Left forelimb (tissue), 1 donor: ENCODE measurements around the gene SLC22A15.
"Not testable (repeated sequence)": the region's sequence is repeated elsewhere in the genome, so short reads cannot be mapped to it uniquely, and the experiment has no call there.

ENCODE experiments used
- DNase-seq: peaks from one replicate; pipeline ENCODE4 v3.0.0-alpha.2; 2018; ENCODE audit warnings: low spot score

The SLC22A15 gene

GRCh38 chr1:115976062-115976920 lies at the start of gene SLC22A15:
SLC22A15 (plus strand) TSS chr1:115976513; CDS start chr1:115976628, 115 bp downstream.
- DNase-seq = peak; percentile 69

- no peak for DNase-seq
These were observed 48.3 kb upstream of the SLC22A15 start for GRCh38 chr1:115927971-115928370.

DNA sequence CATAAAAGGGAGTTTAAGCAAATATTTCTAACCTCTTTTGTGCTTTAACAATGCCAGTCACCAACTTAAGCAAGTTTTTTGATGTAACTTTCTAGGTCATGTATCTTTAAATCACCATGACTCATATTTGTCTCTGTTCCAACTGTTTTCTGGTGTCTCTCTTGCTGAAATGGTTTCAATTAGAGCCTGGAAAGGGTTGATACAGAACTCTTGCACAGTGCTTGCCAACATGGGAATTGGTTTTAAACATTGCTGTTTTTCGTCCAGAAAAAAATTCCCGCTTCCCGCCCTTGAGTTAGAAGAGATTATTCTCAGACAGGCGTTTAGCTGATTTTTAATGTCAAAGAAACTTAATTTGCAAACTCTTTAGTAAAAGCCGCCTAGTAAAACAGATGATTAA lies 46.4 kb upstream of the SLC22A15 start:
- no peak for DNase-seq

DNA sequence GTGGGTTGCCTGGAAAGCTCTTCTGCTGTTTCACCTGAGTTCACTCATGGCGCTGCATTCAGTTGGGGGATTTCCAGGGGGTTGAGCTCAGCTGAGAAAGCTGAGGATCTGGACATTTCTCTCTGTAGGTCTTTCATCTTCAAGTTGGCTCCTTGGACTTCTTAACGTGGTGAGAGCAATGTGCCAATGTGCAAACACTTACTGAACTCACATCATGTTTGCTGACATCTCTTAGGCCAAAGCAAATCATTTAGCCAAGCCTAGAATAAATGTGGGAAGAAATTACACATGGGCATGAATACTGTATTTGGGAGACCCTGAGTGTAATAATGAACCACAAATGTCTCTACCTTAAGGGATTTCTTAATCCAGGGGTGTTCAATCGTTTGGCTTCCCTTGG lies 42.7 kb upstream of the SLC22A15 start:
- DNase-seq = no peak

GRCh38 chr1:115939455-115939854 lies 36.9 kb upstream of the SLC22A15 start:
- DNase-seq = no peak

- no peak for DNase-seq
These were observed 30.2 kb upstream of the SLC22A15 start for GRCh38 chr1:115946116-115946515.

DNA sequence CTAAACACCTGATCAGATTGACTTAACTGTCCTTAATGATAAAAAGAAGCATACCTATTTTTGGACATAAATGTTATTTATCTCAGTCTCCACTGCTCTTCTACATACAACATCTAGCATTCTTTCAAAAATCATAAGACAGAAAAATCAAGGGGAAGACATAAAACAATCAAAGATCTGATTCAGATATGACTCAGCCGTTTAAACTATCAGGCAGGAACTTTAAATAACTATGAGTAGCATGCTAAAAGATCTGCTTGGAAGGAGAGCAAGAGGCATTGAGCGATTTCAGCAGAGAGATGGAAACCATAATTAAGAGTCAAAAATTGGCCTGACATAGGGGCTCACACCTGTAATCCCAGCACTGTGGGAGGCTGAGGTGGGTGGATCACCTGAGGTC lies 27.2 kb upstream of the SLC22A15 start:
- no peak for DNase-seq

GRCh38 chr1:115951560-115951959 lies 24.8 kb upstream of the SLC22A15 start:
- DNase-seq = no peak

DNA sequence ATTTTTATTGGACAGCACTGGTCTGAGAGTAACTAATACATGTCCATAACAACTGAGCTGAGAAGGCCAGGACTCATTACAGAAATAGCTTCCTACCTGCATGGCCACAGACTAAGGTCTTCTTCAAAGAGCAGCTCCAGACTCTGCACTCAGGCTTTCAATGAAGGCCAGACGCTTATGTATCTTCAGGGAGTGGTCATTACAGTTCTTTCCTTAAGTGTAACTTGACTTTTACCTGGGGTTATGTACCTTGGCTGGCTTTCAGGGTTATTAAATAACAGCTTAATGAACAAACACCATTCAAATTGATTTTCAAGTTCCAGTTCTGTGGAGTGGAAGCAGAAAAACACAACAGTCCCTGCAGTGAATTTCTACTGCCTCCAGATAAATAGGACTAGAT lies 23.8 kb upstream of the SLC22A15 start:
- DNase-seq = no peak

- DNase-seq = no peak
These were observed 23.1 kb upstream of the SLC22A15 start for GRCh38 chr1:115953180-115953579.

DNA sequence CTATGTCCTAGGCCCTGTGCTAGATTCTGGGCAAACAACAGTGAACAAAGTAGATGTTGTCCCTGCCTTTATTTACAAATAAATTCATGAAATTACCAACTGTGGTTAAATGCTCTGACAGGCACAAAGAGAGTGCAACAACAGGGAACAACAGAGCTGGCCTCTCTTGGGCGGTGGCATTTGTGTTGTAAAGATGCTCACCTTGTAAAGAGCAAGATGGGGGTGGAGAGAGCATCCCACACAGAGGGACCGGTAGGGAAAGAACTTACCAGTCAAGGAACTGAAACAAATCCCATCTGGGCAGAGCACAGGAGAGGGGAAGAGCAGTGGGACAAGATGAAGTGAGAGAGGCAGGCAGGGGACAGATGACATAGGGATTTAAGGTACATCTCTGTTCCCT lies 21.6 kb upstream of the SLC22A15 start:
- no peak for DNase-seq

- no peak for DNase-seq
These were observed 21.1 kb upstream of the SLC22A15 start for GRCh38 chr1:115955228-115955627.

GRCh38 chr1:115958866-115959265 lies 17.4 kb upstream of the SLC22A15 start:
- no peak for DNase-seq

DNA sequence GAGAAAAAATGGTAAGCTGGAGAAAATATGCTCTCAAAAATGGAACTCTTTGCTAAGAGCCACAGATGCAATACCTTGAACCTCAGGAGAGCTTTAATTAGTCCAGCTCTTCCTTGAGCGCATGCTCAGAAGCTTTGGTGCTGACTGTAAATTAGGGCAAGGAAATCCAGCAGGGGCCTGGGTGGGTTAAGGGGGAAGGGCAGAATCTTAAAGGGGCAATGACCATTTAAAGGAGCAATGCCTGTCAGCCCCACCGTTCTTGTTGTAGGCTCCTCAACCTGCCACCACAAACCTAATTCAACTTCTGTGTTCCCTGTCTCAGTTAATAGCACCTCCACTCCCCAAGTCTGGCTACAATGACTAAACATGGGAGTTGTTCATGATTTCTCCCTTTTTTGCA lies 6.8 kb upstream of the SLC22A15 start:
- no peak for DNase-seq

GRCh38 chr1:115971778-115972177 lies 4.5 kb upstream of the SLC22A15 start:
- not testable (repeated sequence) for DNase-seq

- DNase-seq = no peak
These were observed 3.2 kb upstream of the SLC22A15 start for GRCh38 chr1:115973154-115973553.

DNA sequence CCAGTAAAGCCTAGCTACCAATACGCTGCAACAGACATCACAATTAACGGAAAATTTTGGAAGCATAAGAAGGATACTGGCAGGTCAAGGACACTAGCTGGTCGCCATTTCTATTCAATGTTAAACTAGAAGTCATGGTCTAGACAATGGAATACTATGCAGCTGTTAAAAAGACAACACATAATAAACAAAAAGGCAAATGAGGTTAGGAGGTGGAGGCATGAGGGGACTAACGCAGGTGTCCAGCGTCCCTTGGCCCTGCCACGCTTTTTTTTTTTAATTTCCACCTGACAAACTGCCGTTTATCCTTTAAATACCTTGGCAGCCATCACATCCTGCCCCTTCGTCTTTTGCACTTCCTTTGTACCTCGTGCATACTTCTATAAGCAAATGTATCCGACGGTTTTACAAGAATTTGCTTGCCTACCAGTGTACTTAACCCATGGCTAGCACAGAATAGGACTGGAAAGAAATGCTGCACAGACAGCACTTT lies 698 bp upstream of the SLC22A15 start:
- no peak for DNase-seq

DNA sequence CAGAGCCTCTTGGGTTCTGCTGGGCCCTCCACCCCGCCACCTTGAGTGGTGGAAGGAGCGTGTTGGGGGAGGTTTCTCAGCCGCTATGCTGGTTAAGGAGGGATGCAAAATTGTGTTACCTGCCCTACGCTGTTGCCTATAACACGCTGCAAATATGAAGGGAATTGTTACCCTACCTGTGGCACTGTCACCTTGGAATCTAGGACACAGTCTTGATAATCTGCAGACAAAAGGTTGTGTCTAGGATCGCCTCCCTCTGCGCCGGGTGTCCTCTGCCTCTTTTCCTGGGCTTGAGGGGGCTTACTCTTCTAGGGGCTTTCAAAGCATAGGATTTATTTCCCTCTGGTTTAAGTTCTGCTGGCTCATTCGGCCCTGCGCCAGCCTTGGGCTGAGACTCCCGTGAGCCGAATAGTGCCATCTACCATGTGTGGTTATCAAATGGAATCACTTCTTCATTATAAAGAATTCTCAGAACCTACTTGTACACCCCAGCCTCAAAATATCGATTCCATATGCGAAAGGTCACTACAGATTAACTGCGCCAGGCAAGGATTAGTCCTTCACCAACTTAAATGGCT lies 697 bp downstream of the SLC22A15 start:
- no peak for DNase-seq

DNA sequence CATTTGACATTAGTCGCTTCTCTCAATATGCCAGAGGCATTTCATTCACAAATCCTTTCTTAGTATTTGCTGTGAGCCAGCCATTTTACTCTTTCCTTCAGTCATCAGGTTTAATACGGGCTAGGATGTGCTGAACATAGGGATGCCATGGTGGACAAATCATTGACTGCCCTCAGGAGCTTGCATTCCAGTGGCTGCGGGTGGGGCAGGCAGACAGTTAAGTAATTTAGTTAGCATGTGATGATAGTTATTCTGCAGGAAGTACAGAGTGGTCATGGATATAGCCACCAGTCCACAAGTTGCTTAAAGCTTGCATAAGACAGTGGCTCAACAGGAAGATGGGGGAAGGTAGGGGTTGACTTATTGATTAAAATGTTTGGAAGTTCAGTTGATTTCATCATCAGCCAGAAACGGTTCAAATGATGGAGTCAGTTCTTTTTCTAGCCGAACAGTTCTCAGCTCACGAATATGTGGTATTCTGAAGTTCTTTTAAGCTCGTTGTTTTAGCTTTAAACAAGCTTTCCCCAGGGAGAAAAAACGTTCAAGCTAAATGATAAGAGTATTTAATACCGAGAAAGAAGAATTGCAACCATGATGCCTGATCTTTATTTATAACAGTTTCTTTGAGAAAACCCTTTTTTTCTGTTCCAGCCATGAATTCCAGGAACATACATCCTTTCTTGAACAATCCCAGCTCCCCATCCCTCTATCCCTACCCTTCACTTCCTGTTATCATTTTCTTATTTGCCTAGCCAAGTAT lies 1.4 kb downstream of the SLC22A15 start:
- no peak for DNase-seq

- DNase-seq = no peak
These were observed 2.1 kb downstream of the SLC22A15 start for GRCh38 chr1:115978292-115978941.

GRCh38 chr1:115980156-115980555 lies 3.8 kb downstream of the SLC22A15 start:
- no peak for DNase-seq
